Left lobe of liver (tissue), 2 donors: ENCODE data around the gene HAO1. TPM values are rescaled to one million over a fixed set of nuclear protein-coding genes. Genes with fewer than 3 reads are reported as not detected.
"Not testable (repeated sequence)": the region's sequence is repeated elsewhere in the genome, so short reads cannot be mapped to it uniquely, and the experiment has no call there.

ENCODE experiments used
- ATAC-seq: fragments of 200-7000 bp; cut with Tn5 transposase; one replicate; pipeline ENCODE4 v1.9.1; 2020; ENCODE audit warnings: mild to moderate bottlenecking, moderate library complexity
- DNase-seq: peaks from one replicate; pipeline ENCODE4 v3.0.0-alpha.2; 2020; ENCODE audit warnings: low spot score
- total RNA-seq: library from RNA; stranded (reverse); gene quantifications from one replicate; pipeline ENCODE4 v1.2.1, GENCODE V29; 2021
- donor health status: DM: no; HTN: no; CAD: no; lungs with moderate emphysema.
- donor health status: DM: no; HTN: yes; CAD: no.

HAO1 gene
- total RNA-seq, 1 donor from 2014 or later: 224 TPM

GRCh38 chr20:7858734-7859250 lies 81.5 kb downstream of the HAO1 start:
- ATAC-seq (no peak), DNase-seq (no peak)

GRCh38 chr20:7856756-7857155 lies 83.5 kb downstream of the HAO1 start:
- DNase-seq: no peak
- no peak for ATAC-seq

DNA sequence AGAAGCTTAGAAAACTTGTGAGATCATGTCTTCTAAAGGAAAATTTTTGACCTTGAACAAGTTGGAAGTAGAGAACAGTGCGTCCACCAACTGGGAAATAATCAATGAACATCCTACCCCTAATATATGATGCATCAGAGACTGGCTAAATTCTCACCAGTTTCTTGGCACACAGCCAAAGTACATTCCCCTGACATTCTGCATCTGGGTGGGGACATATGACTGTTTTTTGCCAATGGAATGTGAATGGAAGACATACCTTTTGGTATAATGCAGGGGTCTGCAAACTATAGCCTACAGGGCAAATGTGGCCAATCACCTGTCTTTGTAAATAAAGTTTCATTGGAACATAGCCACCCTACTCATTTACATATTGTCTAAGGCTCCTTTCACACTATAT lies 84.7 kb downstream of the HAO1 start:
- DNase-seq (no peak), ATAC-seq (no peak)

DNA sequence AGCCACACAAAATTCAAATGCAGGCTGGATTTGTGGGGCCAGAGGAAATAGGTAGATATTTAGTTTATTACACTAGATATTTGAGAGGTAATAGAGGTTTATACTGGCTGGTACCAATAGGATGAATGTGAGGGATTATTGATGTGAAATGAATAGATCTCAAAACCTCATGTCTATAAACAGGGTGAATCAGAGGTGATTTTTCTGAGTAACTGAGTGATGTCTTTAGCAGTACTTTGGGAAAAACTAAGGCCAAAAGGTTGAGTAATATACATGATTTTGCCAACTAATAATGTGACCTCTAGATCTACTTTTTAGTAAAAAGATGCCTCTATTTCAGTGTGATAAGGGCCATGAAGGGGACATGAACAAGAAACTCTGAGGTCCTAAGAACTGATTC lies 86.8 kb downstream of the HAO1 start:
- ATAC-seq: no peak

GRCh38 chr20:7850775-7851490 lies 89.3 kb downstream of the HAO1 start:
- ATAC-seq: no peak
- no peak for DNase-seq

More for the DNA sequence above, 86.8 kb downstream of the HAO1 start:
- DNase-seq: no peak

DNA sequence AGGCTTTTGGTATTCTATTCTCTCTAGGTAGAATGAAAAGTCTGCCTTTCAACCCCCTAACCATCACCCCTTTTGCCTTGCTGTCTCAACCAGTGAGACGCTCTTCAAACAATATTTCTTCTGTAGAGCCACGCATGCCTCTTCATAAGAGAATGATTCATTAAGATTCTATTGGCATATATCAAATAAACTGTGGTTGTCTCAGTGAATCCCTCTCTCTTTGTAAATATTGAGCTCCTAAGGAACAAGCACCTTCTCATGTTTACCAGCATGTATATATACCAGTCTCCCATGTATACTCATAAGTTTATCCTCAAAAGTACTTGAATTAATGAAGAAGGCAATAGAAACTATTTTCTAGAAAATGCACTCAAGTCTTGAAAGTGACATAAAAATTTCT lies 90.6 kb downstream of the HAO1 start:
- ATAC-seq: no peak

GRCh38 chr20:7848351-7848750 lies 91.9 kb downstream of the HAO1 start:
- ATAC-seq (no peak), DNase-seq (no peak)

More for the DNA sequence above, 90.6 kb downstream of the HAO1 start:
- no peak for DNase-seq

DNA sequence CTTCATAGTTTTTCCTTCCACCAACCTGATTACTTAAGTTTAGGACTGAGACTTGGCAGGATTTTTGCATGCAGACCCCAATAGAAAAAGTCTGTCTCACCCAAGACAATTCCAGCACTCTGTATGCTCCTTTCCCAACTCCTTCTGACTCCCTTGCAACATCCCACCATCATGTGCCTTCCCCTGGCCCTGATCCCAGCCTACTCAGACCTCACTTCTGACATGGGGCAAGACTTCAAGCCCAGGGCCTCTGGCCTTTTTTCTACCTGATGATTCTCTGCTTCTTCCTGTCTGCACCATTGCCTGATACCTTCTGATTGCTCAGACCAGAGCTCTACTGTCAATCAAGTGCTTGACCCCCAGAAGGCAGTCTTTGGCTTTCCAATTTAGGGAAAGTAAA lies 96.6 kb downstream of the HAO1 start:
- DNase-seq (no peak), ATAC-seq (no peak)

DNA sequence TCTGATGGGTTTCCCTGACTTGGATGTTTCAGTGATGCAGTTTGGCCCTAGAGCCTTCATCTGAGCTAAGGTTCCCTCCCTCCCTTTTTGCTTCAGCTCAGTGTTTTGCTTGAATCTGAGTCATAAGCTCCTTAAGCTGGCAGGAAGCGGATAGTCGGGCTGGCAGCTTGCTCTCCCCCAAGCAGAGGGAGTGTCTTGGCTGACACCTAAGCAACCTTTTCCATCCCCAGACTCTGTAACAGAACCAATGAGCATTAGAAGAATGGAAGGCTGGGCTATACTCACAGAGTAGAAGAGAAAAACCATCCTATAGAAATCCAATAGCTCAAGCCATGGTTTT lies 98.3 kb downstream of the HAO1 start:
- DNase-seq: no peak
- ATAC-seq: no peak

- no peak for DNase-seq
Measured at GRCh38 chr20:7841291-7841970, 98.8 kb downstream of the HAO1 start.

DNA sequence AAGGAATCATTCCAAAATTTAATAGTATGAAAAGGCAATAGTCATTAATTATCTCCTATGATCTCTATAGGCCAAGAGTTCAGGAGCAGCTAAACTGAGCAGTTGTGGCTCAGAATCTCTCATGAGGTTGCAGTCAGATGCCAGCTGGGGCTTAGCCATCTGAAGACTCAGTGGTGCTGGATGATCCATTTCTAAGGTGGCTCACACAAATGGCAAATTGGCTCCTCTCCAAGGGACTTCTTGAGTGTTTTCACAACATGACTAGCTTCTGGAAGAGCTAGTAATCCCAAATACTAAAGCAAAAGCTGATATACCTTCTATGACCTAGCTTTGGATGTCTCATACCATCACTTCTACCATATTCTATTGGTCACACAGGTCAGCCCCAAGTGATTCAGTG lies 104.2 kb downstream of the HAO1 start:
- DNase-seq (no peak), ATAC-seq (no peak)

More at GRCh38 chr20:7841291-7841970, 98.8 kb downstream of the HAO1 start:
- peak; percentile 83 for ATAC-seq

DNA sequence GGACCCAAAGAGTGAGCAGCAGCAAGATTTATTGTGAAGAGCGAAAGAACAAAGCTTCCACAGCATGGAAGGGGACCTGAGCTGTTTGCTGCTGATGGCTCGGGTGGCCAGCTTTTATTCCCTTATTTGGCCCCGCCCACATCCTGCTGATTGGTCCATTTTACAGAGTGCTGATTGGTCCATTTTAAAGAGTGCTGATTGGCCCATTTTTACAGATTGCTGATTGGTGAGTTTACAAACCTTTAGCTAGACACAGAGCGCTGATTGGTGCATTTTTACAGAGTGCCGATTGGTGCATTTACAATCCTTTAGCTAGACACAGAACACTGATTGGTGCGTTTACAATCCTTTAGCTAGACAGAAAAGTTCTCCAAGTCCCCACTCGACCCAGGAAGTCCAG lies 105.8 kb downstream of the HAO1 start:
- ATAC-seq, DNase-seq: not testable (repeated sequence)

Other genes starting within 250 kb of the HAO1 start
- gene TMX4, start 79.3 kb upstream of the HAO1 start, total RNA-seq: 30.5 TPM
- 3.9 TPM for gene PLCB1, start 191.8 kb upstream of the HAO1 start, total RNA-seq